UCSD-AML1 (cell line): ENCODE data around the gene ATP13A1.
"Not testable (repeated sequence)": the region's sequence is repeated elsewhere in the genome, so short reads cannot be mapped to it uniquely, and the experiment has no call there.

Experiments
- DNase-seq: peaks from one replicate; lab custom pipeline; 2025; ENCODE audit not compliant: unreplicated experiment; lab: John Stamatoyannopoulos, UW

ATP13A1 gene

DNA sequence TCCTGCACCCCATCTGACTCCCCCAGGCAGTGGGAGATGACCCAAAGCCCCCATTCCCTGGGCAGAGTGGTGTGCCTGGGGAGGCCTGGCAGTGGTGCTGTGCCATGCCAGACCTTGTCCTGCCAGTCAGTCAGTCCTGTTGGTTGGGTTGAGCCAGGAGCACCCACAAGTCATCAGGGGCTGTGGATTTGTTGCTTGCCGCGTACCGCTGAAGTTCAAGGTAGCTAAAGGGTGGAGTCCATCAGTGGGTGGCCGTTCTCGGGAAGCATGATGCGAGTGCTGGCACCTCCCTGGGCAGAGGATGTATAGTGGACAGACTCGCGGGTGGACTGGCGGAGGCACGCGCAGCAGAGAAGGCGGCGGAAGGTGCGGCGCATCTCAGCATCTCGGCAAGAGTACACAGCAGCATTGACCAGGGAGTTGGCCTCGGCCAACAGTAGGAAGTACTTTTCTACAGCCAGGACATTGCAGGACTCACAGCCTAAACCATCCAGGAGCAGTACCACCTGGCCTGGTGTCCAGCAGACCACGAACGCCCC, 39.4 kb downstream of the ATP13A1 start:
- DNase-seq, result no peak

GRCh38 chr19:19623383-19623782, 40.1 kb downstream of the ATP13A1 start:
- no peak for DNase-seq

GRCh38 chr19:19619849-19620210, 43.6 kb downstream of the ATP13A1 start:
- DNase-seq, result no peak

- DNase-seq, result no peak
These were observed 44.2 kb downstream of the ATP13A1 start for GRCh38 chr19:19619181-19619848.

GRCh38 chr19:19618219-19619051, 45.0 kb downstream of the ATP13A1 start, which contains the start of gene PBX4:
Gene PBX4, minus strand, starts transcription at chr19:19618687. Its CDS starts 58 bp downstream, at chr19:19618629.
- DNase-seq, result peak; percentile 94

- DNase-seq, result no peak
These were observed 48.4 kb downstream of the ATP13A1 start for GRCh38 chr19:19615086-19615485.

- DNase-seq, result no peak
These were observed 50.0 kb downstream of the ATP13A1 start for GRCh38 chr19:19613506-19613905.

DNA sequence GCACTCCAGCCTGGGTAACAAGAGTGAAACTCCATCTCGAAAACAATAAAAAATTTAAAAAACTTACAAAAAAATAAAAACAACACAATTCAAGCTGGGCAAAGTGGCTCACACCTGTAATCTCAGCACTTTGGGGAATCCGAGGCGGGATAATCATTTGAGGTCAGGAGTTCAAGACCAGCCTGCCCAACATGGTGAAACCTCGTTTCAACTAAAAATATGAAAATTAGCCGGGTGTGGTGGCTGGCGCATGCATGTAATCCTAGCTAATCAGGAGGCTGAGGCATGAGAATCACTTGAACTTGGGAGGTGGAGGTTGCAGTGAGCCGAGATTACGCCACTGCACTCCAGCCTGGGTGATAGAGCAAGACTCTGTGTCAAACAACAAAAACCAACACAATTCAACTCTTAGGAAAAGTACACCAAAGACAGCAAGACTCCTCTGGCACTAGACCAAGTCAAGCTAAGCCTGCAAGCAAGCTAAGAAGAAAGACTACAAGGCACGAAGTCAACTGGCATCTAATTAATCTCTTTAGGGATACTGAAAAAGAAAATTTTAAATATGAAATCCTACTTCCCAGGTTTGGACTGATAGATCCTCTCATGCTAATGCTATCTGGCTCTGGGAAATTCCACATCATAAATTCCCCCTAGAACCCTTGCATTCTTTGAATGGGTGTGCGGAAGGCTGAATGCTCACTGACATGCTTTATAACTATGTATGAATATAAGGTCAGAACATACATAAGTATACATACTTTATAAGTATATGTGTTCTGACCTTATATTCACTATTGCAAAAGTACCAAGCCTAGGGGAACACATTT, 52.9 kb downstream of the ATP13A1 start:
- DNase-seq, result no peak

- DNase-seq, result not testable (repeated sequence)
These were observed 56.8 kb downstream of the ATP13A1 start for GRCh38 chr19:19606686-19607085.

DNA sequence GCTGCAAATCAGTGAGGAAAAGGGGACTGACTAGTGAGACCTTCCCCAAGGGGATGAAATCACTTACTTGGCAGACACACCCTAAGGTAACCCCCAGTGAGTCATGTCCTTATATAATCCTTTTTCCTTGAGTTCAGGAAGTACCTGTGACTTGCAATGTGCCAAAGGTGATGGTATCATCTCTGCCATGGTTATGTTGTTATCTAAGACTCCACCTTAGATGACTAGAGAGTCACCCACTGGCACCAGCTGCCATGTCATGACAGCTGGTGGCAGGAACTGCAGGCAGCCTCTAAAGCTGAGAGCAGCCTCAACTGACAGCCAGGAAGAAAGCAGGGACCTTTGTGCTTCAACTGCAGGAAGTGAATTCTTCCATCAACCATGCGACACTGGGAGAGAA, 57.5 kb downstream of the ATP13A1 start:
- no peak for DNase-seq

DNA sequence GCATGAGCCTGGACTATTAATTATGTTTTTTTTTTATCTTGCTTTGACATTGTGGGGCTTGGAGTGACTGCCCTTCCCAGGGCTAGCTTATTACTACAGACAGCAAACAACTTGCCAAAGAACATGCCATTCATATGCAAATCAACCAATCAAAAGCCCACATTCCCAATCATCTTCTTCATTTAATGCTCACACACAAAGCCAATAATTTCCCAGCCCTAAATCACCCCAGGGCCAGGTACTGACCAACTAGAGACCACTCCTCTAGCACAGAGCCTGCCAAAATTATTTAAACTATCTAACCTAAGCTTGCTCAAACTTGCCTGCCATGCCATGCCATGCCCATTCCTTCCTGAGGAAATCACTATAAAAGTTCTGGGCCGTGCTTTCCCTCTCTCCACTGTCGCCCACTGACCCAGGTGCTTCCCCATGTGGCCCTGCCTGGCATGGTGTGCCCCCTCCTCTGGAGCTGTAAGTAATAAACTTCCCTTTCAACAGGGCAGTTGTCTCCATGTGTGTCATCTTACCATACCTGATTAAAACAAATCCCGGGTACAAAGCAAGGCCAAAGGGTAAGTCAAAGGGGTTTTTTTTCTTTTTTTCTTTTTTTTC, 60.7 kb downstream of the ATP13A1 start:
- DNase-seq, result no peak

- no peak for DNase-seq
These were observed 61.3 kb downstream of the ATP13A1 start for GRCh38 chr19:19602136-19602712.

DNA sequence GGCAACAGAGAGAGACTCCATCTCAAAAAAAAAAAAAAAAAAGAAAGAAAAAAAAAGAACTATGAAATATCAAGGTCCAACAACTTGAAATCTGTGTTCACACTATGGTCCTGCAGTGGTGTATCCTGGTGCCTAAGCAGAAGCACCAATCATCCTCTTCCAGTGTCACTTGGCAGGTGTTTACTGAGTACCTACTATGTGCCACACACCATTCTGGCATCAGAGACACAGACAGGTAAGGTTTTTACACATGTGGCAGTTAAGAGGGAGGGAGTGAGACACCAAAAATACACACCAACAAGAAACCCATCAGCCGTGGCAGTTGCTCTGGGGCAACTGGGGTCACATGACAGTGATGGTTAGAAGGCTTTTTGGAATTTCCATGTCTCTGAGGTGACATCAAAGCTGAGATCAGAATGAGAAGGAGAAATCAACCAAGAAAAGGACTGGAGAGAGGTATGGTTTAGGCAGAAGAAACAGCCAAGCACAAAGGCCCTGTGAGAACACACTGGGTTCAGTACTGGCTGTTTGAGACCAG, 62.6 kb downstream of the ATP13A1 start:
- no peak for DNase-seq

- not testable (repeated sequence) for DNase-seq
These were observed 64.6 kb downstream of the ATP13A1 start for GRCh38 chr19:19598728-19599451.

DNA sequence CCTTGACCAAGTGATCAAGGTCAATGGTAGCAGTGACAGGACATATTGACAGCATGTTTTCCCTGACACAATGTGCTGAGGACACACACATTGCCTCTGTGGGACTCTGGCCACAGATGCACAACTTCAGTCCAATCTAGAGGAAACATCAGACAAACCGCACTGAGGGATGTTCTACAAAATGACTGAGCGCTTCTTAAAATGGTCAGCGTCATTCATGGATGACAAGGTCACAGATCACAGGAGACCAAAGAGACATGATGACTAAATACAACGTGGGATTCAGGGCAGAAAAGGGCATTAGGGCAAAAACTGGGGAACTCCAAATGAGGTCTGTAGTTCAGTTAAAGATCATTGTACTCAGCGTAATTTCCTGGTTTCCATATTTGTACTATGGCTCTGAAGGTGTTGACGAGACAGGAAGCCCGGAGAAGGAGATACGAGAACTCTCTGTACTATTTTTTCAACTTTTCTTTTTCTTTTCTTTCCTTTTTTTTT, 65.6 kb downstream of the ATP13A1 start:
- no peak for DNase-seq
